Putamen (tissue), 1 donor: ENCODE data around the gene FOXD3.
"Not testable (repeated sequence)": the region's sequence is repeated elsewhere in the genome, so short reads cannot be mapped to it uniquely, and the experiment has no call there.

Experiments used
- DNase-seq: peaks from one replicate; pipeline ENCODE4 v3.0.0-alpha.2; 2016; ENCODE audit warnings: low spot score

FOXD3 gene

GRCh38 chr1:63321066-63321784 is 1.1 kb upstream of the FOXD3 start:
- no peak for DNase-seq

GRCh38 chr1:63321785-63322113 is 618 bp upstream of the FOXD3 start:
- no peak for DNase-seq

DNA sequence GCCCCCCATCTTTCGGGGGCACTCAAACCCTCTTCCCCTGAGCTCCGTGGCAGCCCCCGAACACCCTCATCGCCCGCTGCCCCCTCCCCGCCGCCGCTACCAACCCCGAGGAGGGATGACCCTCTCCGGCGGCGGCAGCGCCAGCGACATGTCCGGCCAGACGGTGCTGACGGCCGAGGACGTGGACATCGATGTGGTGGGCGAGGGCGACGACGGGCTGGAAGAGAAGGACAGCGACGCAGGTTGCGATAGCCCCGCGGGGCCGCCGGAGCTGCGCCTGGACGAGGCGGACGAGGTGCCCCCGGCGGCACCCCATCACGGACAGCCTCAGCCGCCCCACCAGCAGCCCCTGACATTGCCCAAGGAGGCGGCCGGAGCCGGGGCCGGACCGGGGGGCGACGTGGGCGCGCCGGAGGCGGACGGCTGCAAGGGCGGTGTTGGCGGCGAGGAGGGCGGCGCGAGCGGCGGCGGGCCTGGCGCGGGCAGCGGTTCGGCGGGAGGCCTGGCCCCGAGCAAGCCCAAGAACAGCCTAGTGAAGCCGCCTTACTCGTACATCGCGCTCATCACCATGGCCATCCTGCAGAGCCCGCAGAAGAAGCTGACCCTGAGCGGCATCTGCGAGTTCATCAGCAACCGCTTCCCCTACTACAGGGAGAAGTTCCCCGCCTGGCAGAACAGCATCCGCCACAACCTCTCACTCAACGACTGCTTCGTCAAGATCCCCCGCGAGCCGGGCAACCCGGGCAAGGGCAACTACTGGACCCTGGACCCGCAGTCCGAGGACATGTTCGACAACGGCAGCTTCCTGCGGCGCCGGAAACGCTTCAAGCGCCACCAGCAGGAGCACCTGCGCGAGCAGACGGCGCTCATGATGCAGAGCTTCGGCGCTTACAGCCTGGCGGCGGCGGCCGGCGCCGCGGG is 837 bp downstream of the FOXD3 start:
- no peak for DNase-seq

GRCh38 chr1:63323865-63324778 is 1.8 kb downstream of the FOXD3 start:
- no peak for DNase-seq

- no peak for DNase-seq
Observed at GRCh38 chr1:63324779-63325119, 2.4 kb downstream of the FOXD3 start.

DNA sequence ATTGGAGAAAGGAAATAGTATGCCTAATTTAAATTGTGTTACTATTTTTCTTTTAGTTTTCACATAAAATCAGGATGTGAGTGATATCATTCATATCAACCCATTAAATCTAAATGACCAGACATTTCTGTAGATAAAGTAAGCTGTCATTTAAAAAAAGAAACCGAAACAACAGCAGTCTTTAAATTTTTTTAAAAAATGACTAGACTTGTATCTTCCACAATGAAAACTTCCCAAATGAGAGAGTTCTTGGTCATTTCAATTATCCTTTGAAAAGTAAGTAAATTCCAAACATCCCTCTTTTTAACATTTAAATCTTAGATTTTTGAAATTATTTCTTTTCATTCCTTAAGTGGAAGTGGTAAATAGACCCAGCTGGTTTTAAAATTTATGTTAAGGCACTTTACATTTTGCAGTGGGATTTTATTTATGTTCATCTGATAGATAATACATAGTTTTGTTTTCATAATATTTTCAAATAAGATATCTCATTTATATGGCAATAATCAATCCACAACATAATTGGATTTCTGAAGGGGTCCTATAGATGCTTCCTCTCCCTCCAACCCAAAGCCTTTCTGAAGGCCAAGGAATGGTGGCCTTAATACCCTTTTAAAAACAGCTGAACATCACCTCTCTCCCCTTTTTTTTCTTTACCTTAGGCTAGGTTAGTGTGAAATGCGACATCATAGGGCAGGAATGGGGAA is 3.1 kb downstream of the FOXD3 start:
- DNase-seq: no peak

GRCh38 chr1:63326106-63326472 is 3.7 kb downstream of the FOXD3 start:
- DNase-seq: no peak

DNA sequence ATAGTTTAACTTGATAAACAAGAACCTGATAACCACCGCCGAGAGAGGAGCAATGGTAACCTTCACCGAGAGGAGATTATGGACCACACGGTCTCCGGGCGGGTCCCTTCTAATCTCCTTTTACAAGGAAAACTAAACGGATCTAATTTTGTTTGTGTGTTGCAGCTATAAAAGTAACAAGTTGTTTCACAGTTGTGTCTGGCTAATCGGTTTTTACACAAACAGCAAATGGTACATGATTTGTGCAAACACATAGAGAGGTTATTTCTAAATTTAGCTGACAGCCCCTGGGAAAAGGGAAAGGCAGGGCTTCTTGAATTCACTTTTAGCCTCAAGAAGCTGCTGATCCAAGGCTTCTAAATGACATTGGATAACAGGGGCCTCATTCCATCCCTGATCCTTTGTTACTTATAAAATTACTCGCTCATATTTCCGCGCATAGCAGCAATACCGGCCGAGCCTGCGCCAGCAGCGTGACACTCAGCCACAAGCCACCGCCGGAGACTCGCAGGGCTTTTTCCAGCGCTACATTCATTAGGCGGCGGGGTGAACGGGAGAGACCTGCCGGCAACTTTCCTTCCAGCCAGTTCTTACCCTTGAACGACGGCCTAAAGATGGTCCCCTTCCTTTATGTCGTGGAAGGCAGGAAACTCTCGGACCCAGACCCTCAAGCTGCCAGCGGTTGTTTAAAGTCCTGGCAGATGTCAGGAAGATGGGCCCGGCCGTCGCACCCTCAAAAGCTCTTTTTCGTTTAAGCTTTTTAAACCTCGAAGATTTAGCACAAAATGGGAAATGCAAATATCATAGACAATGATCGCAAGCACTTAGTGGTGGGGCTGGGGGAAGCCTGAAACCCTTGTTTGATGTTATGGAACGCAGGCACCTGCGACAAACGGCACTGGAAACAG is 4.4 kb downstream of the FOXD3 start:
- DNase-seq: no peak

DNA sequence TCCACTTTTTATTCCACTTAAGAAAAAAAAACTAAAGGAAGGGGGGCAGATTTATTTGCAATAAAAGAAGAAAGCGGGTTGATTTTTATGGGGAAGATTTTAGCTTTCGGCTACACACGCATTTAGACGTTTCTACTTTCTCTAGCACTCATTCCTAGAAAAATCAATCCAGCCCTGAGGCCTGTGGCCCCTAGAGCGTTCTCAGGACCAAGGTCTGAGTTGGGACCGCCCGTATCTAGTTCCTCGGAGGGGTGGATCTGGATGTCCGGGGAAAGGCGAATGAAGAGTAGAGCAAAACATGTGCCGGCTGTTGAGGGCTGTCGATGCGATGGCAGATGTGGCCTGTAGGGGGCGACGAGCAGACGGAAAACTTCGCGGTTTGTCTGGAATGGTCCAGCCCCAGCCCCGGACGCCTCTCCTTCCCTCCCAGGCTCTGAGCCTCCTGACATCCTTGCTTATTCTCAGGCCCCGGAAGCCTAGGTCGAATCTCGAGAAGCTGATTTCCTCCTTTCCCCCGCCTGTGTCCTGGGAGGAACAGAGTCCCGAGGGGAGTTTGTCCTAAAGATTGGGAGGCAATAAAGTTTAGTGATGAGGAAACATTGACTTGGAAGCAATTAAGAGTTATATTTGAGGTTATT is 5.2 kb downstream of the FOXD3 start:
- no peak for DNase-seq

DNA sequence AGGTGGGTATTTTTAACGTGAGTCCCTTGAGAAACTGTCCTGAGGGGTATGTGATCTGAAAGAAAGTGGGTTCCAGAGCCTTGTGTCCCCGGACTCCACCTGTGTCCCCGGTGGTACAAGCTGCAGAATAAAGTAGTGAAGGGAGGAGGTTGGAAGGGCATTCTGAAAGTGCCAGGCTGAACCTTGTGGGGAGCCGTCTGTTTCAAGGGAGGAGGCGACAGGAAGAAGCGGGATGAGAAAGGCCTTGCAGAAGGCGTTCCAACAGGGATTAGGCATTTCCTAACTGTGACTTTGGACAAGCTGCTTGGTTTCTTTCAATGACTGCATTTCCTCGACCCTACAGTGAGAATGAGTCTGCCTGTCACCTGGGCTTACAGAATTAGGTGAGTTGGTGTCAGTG is 5.8 kb downstream of the FOXD3 start:
- no peak for DNase-seq

DNA sequence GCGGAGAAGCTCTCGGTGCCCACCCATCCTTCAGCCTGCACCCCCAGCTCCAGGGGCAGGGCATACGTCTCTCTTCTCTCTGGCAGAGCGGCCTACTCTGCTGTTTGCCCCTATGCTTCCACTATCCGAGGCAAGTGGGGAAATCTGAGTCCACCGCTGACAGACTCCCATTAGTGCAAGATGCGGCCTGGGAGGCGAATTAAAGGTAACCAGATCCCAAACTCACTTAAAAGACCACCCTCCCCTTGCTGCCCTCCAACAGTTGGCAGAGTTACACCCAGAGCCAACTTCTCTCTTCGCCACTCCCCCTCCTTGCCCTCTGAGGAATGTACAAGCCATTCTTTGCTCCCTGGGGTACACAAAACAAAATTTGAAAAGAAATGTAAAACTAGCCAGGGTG is 6.4 kb downstream of the FOXD3 start:
- no peak for DNase-seq

DNA sequence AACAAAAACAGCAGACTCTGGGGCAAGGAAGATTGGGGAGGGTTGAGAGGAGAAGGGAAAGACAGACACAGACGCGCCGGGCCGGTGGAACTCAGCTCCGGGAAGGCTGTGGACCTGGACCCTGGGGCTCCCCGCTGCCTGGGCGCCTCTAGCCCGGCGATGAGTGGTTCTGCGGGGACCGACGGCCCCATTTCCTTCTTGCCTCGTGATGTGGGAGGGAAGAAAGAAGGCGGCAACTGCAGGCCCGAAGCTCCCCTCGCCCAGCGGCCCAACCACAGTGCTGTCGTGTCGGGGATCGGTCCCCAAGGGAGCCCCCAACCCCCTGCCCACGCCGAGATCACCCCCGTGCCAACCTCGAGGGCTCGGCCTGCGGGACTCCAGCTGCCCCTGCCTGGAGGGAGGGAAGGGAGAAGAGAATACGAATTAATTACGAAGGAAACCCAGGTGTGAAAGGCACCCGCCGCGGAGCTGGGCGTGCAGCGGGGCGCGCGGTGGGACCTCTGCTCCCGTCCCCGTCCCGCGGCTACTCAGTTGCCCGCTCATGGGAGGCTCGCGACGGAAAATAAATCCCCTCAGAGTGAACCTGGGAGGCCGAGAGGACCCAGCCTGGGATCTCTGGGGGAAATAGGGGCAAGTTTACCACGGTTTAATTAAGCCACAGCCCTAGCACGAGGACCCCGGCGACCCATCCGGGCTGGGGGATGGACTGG is 7.4 kb downstream of the FOXD3 start:
- DNase-seq: no peak

GRCh38 chr1:63330331-63330916 is 8.1 kb downstream of the FOXD3 start:
- no peak for DNase-seq

GRCh38 chr1:63342402-63342801 is 20.0 kb downstream of the FOXD3 start:
- no peak for DNase-seq

DNA sequence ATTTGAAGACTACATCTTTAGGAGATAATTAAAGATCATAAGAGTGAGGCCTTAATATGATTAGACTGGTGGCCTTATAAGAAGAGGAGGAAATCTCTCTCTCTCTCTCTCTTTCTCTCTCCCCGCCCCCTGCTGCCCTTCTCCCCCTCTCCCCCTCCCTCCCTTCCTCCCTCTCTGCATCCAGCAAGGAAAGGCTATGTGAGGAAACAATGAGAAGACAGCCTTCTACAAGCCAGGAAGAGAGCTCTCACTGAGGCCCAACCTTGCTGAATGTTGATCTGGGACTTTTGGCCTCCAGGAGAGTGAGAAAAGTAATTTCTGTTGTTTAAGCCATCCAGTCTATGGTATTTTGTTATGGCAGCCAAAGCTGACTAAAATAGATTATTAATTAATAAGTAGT is 21.6 kb downstream of the FOXD3 start:
- DNase-seq: no peak

DNA sequence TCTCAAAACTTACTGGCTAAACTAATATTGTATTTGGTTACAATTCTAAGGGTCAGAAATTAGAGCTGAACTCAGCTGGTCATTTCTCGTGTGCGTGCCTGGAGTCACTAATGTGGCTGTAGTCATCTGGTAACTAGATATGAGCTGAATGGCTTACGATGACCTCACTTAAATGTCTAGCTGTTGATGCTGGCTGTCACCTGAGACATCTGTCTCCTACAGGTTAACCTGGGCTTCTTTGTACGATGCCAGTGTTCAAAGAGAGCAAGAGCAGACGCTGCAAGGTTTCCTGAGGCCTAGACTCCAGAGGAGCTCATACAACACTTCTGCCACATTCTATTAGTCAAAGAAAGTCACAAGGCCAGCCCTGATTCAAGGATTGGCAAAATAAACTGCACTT is 28.0 kb downstream of the FOXD3 start:
- DNase-seq: no peak

DNA sequence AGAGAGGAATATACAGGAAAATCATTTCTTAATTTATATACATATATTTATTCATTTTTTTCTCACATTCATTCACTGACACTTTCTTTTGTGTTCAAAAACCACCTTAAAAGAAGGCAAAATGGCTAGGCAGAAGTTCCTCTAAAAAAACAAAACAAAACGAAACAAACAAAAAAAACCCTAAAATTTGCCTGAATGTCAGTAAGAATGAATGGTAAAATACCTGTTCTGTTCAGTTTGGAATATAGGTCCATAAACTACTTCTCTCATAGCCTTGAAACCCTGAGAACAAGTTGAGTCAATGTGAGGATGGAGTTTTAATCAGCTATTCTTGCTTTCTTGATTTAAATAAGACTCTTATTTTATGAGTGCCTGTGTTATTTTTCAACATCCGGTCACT is 30.4 kb downstream of the FOXD3 start:
- DNase-seq: no peak

GRCh38 chr1:63356234-63356633 is 33.9 kb downstream of the FOXD3 start:
- not testable (repeated sequence) for DNase-seq

- DNase-seq: no peak
Observed at GRCh38 chr1:63359561-63359960, 37.2 kb downstream of the FOXD3 start.
